NB4 (cell line): Measurements from ENCODE around the gene KATNIP.

Experiments used
- MYC ChIP-seq: IDR thresholded peaks from 2 replicates; pipeline ENCODE4 v1.6.1; 2011; ENCODE audit warnings: low read depth, low read length
- POLR2A ChIP-seq: IDR thresholded peaks from 2 replicates; pipeline ENCODE4 v1.6.1; 2011; ENCODE audit warnings: mild to moderate bottlenecking; ENCODE audit not compliant: insufficient read length; ENCODE audit errors: extremely low read depth
- TF ChIP-seq, protein P1 (sequence below): IDR thresholded peaks from one replicate; pipeline ENCODE4 v1.5.1; 2012; ENCODE audit warnings: low read depth, low read length

DNA sequence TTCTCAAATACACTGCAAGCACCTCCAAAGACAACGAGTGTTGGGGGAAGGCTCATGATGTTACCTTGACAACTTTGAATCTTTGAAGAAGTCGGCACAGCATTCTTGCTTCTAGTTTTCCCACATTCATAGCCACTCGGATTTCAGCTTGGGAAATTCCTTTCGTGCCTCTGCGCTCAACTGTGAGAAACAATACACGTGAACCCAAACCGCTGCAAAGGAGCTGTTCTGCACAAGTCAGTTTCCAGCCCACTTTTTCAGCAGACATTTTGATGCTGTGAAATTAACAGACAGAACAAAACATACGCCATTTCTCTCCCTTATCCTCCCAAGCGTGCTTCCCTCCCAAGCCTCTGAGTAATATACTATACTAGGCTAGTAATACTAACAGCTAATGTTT lies 41.5 kb upstream of the KATNIP start:
- TF ChIP-seq POLR2A (no peak), MYC (no peak)
- TF ChIP-seq, protein P1, sequence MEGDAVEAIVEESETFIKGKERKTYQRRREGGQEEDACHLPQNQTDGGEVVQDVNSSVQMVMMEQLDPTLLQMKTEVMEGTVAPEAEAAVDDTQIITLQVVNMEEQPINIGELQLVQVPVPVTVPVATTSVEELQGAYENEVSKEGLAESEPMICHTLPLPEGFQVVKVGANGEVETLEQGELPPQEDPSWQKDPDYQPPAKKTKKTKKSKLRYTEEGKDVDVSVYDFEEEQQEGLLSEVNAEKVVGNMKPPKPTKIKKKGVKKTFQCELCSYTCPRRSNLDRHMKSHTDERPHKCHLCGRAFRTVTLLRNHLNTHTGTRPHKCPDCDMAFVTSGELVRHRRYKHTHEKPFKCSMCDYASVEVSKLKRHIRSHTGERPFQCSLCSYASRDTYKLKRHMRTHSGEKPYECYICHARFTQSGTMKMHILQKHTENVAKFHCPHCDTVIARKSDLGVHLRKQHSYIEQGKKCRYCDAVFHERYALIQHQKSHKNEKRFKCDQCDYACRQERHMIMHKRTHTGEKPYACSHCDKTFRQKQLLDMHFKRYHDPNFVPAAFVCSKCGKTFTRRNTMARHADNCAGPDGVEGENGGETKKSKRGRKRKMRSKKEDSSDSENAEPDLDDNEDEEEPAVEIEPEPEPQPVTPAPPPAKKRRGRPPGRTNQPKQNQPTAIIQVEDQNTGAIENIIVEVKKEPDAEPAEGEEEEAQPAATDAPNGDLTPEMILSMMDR = no peak
